ENCODE results near the gene AVL9.
"Not testable (repeated sequence)": the region's sequence is repeated elsewhere in the genome, so short reads cannot be mapped to it uniquely, and the experiment has no call there.

AVL9 gene

DNA sequence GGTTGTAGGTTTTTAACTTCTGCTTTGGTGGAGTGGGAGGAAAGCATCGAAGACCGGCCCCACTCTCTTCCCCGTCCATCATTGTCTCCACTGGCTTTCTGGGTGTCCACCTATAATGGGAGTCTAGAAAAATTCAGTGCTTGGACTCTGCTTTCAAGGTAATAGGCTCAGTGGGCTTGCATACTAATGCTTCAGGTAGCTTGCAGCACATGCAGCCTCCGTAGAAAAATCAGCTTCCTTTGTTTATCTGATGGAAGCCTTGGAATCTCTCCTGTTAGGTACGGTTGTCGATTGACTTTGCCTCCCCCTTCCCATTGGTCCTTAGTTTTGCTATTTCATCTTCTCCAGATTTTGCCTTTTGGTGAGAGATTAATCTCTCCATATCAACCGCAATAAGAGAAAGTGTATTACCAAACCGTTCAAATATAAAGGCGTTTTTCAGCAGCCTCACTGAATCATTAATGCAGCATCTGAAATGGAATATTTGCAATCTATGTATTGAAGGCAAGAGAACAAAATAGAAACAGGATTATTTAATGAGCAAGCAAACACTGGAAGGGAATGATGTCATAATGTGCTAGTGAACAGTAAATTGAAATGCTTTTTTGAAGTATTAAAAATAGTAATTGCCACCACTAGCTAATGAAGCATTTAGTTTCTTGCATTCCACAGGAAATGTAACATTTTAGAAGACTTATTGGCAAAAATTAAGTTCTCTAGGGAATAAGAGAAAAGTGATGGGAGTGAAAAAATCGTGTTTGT, 944 bp downstream of the AVL9 start:
- DNase-seq = no peak

DNA sequence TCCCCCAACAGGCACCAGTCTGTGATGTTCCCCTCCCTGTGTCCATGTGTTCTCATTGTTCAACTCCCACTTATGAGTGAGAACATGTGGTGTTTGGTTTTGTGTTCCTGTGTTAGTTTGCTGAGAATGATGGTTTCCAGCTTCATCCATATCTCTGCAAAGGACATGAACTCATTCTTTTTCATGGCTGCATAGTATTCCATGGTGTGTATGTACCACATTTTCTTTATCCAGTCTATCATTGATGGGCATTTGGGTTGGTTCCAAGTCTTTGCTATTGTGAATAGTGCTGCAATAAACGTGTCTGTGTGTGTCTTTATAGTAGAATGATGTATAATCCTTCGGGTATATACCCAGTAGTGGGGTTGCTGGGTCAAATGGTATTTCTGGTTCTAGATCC, 4.5 kb downstream of the AVL9 start:
- not testable (repeated sequence) for DNase-seq

GRCh38 chr7:32500216-32500615, 4.9 kb downstream of the AVL9 start:
- not testable (repeated sequence) for DNase-seq

DNA sequence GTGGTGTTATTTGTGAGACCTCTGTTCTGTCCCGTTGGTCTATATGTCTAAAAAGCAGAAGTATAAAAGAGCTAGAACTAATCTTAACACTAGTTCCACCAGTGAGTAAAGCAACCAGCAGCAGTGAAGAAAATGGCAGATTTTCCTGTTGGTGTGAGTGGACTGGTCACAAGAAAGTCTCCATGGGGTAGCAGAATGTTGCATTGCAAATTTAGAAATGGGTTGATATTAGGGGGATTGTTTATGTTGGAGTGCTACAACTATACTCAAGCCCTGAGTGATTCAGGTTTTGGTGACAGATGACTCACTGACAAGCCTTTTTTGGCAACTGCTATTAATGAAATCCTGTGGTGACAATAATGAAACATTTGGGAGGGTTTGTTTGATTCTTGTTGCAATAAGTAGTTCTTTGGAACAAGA, 5.6 kb downstream of the AVL9 start:
- DNase-seq = no peak

GRCh38 chr7:32501522-32501921, 6.2 kb downstream of the AVL9 start:
- no peak for DNase-seq

- DNase-seq = no peak
Observed at GRCh38 chr7:32502728-32503127, 7.4 kb downstream of the AVL9 start.

GRCh38 chr7:32506266-32507054, 11.2 kb downstream of the AVL9 start:
- no peak for DNase-seq

DNA sequence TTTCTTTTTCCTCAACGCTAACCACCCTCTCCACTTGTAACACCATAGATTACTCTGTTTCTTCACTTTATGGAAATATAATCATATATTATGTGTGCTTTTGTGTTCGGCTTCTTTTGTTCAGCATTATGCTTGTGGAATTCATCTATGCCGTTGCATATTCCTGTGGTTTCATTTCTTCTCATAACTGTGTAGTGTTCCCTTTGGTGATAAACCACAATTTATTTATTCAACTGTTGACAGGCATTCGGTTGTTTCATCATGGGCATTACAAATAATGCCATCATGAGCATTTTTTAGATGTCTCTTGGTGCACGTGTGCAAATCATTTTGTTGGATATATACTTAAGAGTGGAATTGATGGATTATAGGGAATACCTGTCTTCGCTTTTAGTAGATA, 12.1 kb downstream of the AVL9 start:
- DNase-seq = no peak

GRCh38 chr7:32511791-32512190, 16.5 kb downstream of the AVL9 start:
- DNase-seq = no peak

GRCh38 chr7:32513210-32513609, 17.9 kb downstream of the AVL9 start:
- DNase-seq = no peak

GRCh38 chr7:32515890-32516550, 20.7 kb downstream of the AVL9 start:
- no peak for DNase-seq

GRCh38 chr7:32516551-32517100, 21.3 kb downstream of the AVL9 start:
- no peak for DNase-seq

- no peak for DNase-seq
Observed at GRCh38 chr7:32518534-32519140, 23.3 kb downstream of the AVL9 start.

GRCh38 chr7:32519763-32520162, 24.5 kb downstream of the AVL9 start:
- DNase-seq = no peak

- DNase-seq = no peak
Observed at GRCh38 chr7:32522746-32523530, 27.6 kb downstream of the AVL9 start.

DNA sequence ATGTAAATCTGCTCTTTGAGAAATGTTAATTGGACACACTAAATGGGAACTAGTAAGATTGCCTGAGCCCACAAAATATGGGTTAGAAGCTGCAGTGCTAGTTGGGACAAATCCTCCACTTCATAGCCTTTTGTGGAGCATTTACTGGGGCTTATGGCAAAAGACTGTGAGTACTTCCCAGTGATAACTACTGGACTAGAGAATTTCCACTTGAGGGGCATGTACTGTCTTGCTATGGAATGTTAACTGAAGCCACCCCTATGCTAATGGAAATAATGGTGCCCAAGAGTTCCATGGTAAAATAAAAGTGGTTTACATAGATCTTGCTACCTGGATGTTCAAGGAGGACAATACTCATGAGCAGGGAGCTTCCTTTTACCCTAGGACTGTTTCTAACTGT, 29.3 kb downstream of the AVL9 start:
- DNase-seq = no peak

DNA sequence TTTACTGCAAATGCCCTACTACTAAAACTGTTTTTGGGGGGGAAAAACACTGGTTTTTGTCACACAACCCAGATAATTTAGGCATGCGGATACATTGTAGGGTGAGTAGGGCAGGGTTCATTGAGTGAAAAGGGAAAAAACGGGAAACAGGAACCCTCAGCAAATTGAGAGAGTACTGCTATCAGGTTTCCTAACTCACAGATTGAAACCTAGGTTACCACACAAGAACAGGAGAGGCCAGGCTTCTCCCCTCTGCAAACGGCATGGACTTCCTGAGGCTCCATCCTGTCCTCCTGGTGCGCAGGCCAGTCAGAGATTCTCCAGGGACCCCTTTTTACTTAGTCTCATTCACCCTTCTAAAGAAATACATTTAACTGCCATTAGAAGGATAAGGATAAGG, 30.6 kb downstream of the AVL9 start:
- DNase-seq = no peak

GRCh38 chr7:32531402-32531801, 36.1 kb downstream of the AVL9 start:
- DNase-seq = no peak

- DNase-seq = no peak
Observed at GRCh38 chr7:32532086-32532485, 36.8 kb downstream of the AVL9 start.

- DNase-seq = no peak
Observed at GRCh38 chr7:32532716-32533115, 37.4 kb downstream of the AVL9 start.

- DNase-seq = no peak
Observed at GRCh38 chr7:32533276-32534029, 38.2 kb downstream of the AVL9 start.
